GM12878 (cell line): ENCODE results near the gene COTL1. TPM values are rescaled to one million over a fixed set of nuclear protein-coding genes. Genes with fewer than 3 reads are reported as not detected.

ENCODE experiments used
- ATAC-seq: fragments of 200-7000 bp; cut with Tn5 transposase; 3 replicates; pipeline ENCODE4 v1.9.1; 2020; ENCODE audit warnings: mild to moderate bottlenecking, moderate library complexity
- BruUV-seq: library from RNA; stranded (reverse); fragments of 400-500 nt; replicated peaks from 2 replicates; lab custom pipeline; 2021; lab: Mats Ljungman, UMichigan
- CTCF ChIA-PET: fragments of 300-600 bp; sonication (Branson Sonifier 250); formaldehyde crosslinking; extraction: SDS; loops from one replicate; lab custom pipeline; 2021; ENCODE audit warnings: inconsistent platforms; lab: Yijun Ruan, JAX
- POLR2A ChIA-PET: fragments of 350-600 bp; formaldehyde crosslinking; extraction: SDS; loops from one replicate; lab custom pipeline; 2021; ENCODE audit warnings: inconsistent platforms; lab: Charles Lee
- RAD21 ChIA-PET: fragments of 300-600 bp; sonication (Branson Sonifier 250); formaldehyde crosslinking; loops from one replicate; lab custom pipeline; 2023; ENCODE audit warnings: antibody characterized with exemption; ENCODE audit not compliant: unreplicated experiment; lab: Charles Lee
- SMC1A ChIA-PET: fragments of 300-600 bp; sonication (Branson Sonifier 250); formaldehyde crosslinking; loops from one replicate; lab custom pipeline; 2023; ENCODE audit not compliant: unreplicated experiment, uncharacterized antibody; lab: Charles Lee
- DNase-seq: peaks from one replicate; pipeline ENCODE4 v3.0.0-alpha.2; 2011; ENCODE audit warnings: low read depth, low spot score
- FAIRE-seq: peaks from 3 replicates; lab custom pipeline; 2011; peaks lifted over from hg19 to GRCh38; lab: Jason Lieb, UNC
- H2AFZ ChIP-seq: 2 replicates; pipeline ENCODE4 v1.6.0; 2011; ENCODE audit warnings: low read depth, low read length, control low read depth; ENCODE audit not compliant: control insufficient read depth
- H3K27ac ChIP-seq: 2 replicates; pipeline ENCODE4 v1.5.1; 2011; ENCODE audit warnings: control low read depth; ENCODE audit not compliant: control insufficient read depth, insufficient read depth
- H3K27me3 ChIP-seq, 2 experiments: replicated peaks in 1 of 2; 2 replicates each; pipeline versions ENCODE4 v1.6.0 to v1.6.1; 2011; ENCODE audit warnings: low read length in 1 of 2; ENCODE audit not compliant: control insufficient read depth in 2 of 2, insufficient read depth in 2 of 2
- H3K36me3 ChIP-seq, 2 experiments: 2 replicates each; pipeline ENCODE4 v1.5.1; 2011; ENCODE audit warnings: low read length in 1 of 2; ENCODE audit not compliant: control insufficient read depth in 2 of 2, insufficient read depth in 2 of 2
- H3K4me1 ChIP-seq: 2 replicates; pipeline ENCODE4 v1.6.1; 2011; ENCODE audit warnings: mild to moderate bottlenecking, low read length, moderate library complexity, mixed read lengths; ENCODE audit not compliant: control insufficient read depth, insufficient read depth
- H3K4me2 ChIP-seq: 2 replicates; pipeline ENCODE4 v1.6.0; 2011; ENCODE audit warnings: control low read depth; ENCODE audit not compliant: control insufficient read depth, insufficient read depth
- H3K4me3 ChIP-seq: fragments of 200-600 bp; sonication (generic); 2 replicates; pipeline ENCODE4 v1.5.1; 2016
- H3K79me2 ChIP-seq: 2 replicates; pipeline ENCODE4 v1.6.0; 2011; ENCODE audit warnings: low read length; ENCODE audit not compliant: control insufficient read depth, insufficient read depth
- H3K9ac ChIP-seq: 2 replicates; pipeline ENCODE4 v1.8.0; 2011; ENCODE audit warnings: low read length, control low read depth, mixed read lengths; ENCODE audit not compliant: control insufficient read depth, insufficient read depth
- H3K9me3 ChIP-seq: replicated peaks from 3 replicates; pipeline ENCODE4 v1.5.1; 2011; ENCODE audit warnings: mild to moderate bottlenecking, low read length; ENCODE audit not compliant: control insufficient read depth, insufficient read depth
- H4K20me1 ChIP-seq: 2 replicates; pipeline ENCODE4 v1.6.0; 2011; ENCODE audit not compliant: control insufficient read depth, insufficient read depth
- ATF2 ChIP-seq: IDR thresholded peaks from 2 replicates; pipeline ENCODE4 v1.6.1; 2012; ENCODE audit warnings: low read length, inconsistent platforms
- CEBPB ChIP-seq, 2 experiments: fragments of 150-350 bp in 1 of 2; IDR thresholded peaks; 2 replicates each; pipeline ENCODE4 v1.6.1; 2012 to 2014; ENCODE audit warnings: low read depth in 2 of 2, low read length in 2 of 2, borderline replicate concordance in 1 of 2, inconsistent platforms in 1 of 2
- CHD1 ChIP-seq: IDR thresholded peaks from 2 replicates; pipeline ENCODE4 v1.6.1; 2012; ENCODE audit warnings: low read depth, low read length, improper control_type of control experiment
- CREB1 ChIP-seq: IDR thresholded peaks from 2 replicates; pipeline ENCODE4 v1.6.1; 2012; ENCODE audit warnings: low read depth, mild to moderate bottlenecking, inconsistent platforms
- EED ChIP-seq: sonication (generic); IDR thresholded peaks from 2 replicates; pipeline ENCODE4 v1.6.1; 2016; ENCODE audit warnings: antibody characterized with exemption, low read depth
- EP300 ChIP-seq, 2 experiments: fragments of 150-350 bp in 1 of 2; IDR thresholded peaks; 2 replicates each; pipeline ENCODE4 v1.6.1; 2011 to 2012; ENCODE audit warnings: low read depth in 2 of 2, low read length in 2 of 2, borderline replicate concordance in 1 of 2, improper control_type of control experiment in 1 of 2, inconsistent platforms in 1 of 2; ENCODE audit not compliant: control insufficient read depth in 1 of 2
- FOS ChIP-seq: IDR thresholded peaks from 3 replicates; pipeline ENCODE4 v1.6.1; 2011; ENCODE audit warnings: borderline replicate concordance; ENCODE audit not compliant: insufficient read length; ENCODE audit errors: extremely low read depth
- FOXK2 ChIP-seq: fragments of 450-650 bp; IDR thresholded peaks from 2 replicates; pipeline ENCODE4 v1.6.1; 2017; ENCODE audit warnings: mild to moderate bottlenecking, moderate library complexity
- HCFC1 ChIP-seq: fragments of 150-350 bp; IDR thresholded peaks from 2 replicates; pipeline ENCODE4 v1.6.1; 2014; ENCODE audit warnings: low read length
- IRF5 ChIP-seq: fragments of 450-650 bp; IDR thresholded peaks from 2 replicates; pipeline ENCODE4 v1.6.1; 2017; ENCODE audit warnings: borderline replicate concordance
- JUNB ChIP-seq: IDR thresholded peaks from 2 replicates; pipeline ENCODE4 v1.6.1; 2016; ENCODE audit warnings: antibody characterized with exemption, mild to moderate bottlenecking
- MTA2 ChIP-seq: fragments of 450-650 bp; IDR thresholded peaks from 2 replicates; pipeline ENCODE4 v1.6.1; 2016; ENCODE audit warnings: low read depth, mild to moderate bottlenecking, moderate library complexity
- NKRF ChIP-seq: fragments of 450-650 bp; conservative IDR thresholded peaks from 2 replicates; pipeline ENCODE4 v1.6.1; 2017; ENCODE audit warnings: mild to moderate bottlenecking, moderate library complexity
- NR2F1 ChIP-seq: fragments of 450-650 bp; conservative IDR thresholded peaks from 2 replicates; pipeline ENCODE4 v1.6.1; 2017; ENCODE audit warnings: mild to moderate bottlenecking
- NRF1 ChIP-seq: conservative IDR thresholded peaks from 2 replicates; pipeline ENCODE4 v1.6.1; 2011; ENCODE audit warnings: mild to moderate bottlenecking, low read depth, low read length, improper control_type of control experiment
- PAX5 ChIP-seq: IDR thresholded peaks from 2 replicates; pipeline ENCODE4 v1.6.1; 2011; ENCODE audit warnings: low read depth, low read length, borderline replicate concordance
- RCOR1 ChIP-seq: conservative IDR thresholded peaks from 2 replicates; pipeline ENCODE4 v1.6.1; 2012; ENCODE audit warnings: low read depth, low read length, improper control_type of control experiment
- SREBF1 ChIP-seq: IDR thresholded peaks from 2 replicates; pipeline ENCODE4 v1.6.1; 2012; ENCODE audit warnings: mild to moderate bottlenecking, low read length
- SREBF2 ChIP-seq: IDR thresholded peaks from 2 replicates; pipeline ENCODE4 v1.6.1; 2012; ENCODE audit warnings: mild to moderate bottlenecking, low read length
- TARDBP ChIP-seq: IDR thresholded peaks from 2 replicates; pipeline ENCODE4 v1.6.1; 2016; ENCODE audit warnings: borderline replicate concordance
- TCF12 ChIP-seq: IDR thresholded peaks from 2 replicates; pipeline ENCODE4 v1.6.1; 2011; ENCODE audit warnings: low read depth, mild to moderate bottlenecking, low read length
- YY1 ChIP-seq: IDR thresholded peaks from 2 replicates; pipeline ENCODE4 v1.6.1; 2011; ENCODE audit warnings: low read depth, mild to moderate bottlenecking, low read length
- whole genome bisulfite sequencing: methylation state at CpG from one replicate; pipeline ENCODE4 v1.1.6; 2016; ENCODE audit warnings: low lambda C conversion rate; ENCODE audit not compliant: insufficient replicate concordance, insufficient coverage; ENCODE audit errors: missing lambda C conversion rate; 5-methylcytosine and 5-hydroxymethylcytosine counted together
- in situ Hi-C: fragments of 300-500 bp; cut with MboI; formaldehyde crosslinking; loops from 9 replicates; pipeline ENCODE4 v1.14.3; 2018; ENCODE audit warnings: mixed read lengths
- intact Hi-C: fragments of 100-400 bp; cut with micrococcal nuclease; formaldehyde crosslinking; loops from one replicate; pipeline ENCODE4 v1.14.2; 2022; ENCODE audit not compliant: unreplicated experiment
- polyA plus RNA-seq, 11 experiments: library from polyadenylated mRNA; depleted of rRNA in 4 of 11; unstranded in 6 of 11; stranded (reverse) in 5 of 11; fragments of >200 nt; fragmentation: Nextera tagmentation in 4 of 11; fragmentation: Illumina TruSeq in 1 of 11; extraction: Ambion mirVana in 4 of 11; extraction: Trizol in 1 of 11; gene quantifications; 1 replicate in 1 of 11; 2 replicates in 10 of 11; pipeline versions ENCODE4 v1.2.1 to v1.2.3, GENCODE V29; 2011 to 2016; ENCODE audit warnings: inconsistent platforms in 2 of 11, missing spikeins in 2 of 11, low read depth in 1 of 11
- total RNA-seq, 4 experiments: library from RNA; depleted of rRNA in 3 of 4; stranded (reverse); fragments of >200 nt in 3 of 4; fragmentation: Illumina TruSeq in 1 of 4; extraction: Trizol in 1 of 4; gene quantifications; 2 replicates each; pipeline versions ENCODE4 v1.2.1 to v1.2.3, GENCODE V29; 2013 to 2021

COTL1 gene
- total and polyA plus RNA-seq, 10 of the 15 experiments (the other 5 are each of a cell fraction or from before 2014, with no cell fraction given), result 140 to 894 (median 330) TPM

GRCh38 chr16:84607694-84608093 lies 10.2 kb downstream of the COTL1 start:
- H3K36me3 ChIP-seq, result peaks cover 10 to 20% of the 10 kb centered on the region in 2 experiments; a peak in 3 of 4 replicates
- no peaks in the 10 kb centered on the region for H3K27me3 ChIP-seq
- peak overlapping the region; percentile 92 for H3K4me2 ChIP-seq
- no peaks in the 10 kb centered on the region for H4K20me1 ChIP-seq
- WGBS, result 4% methylated on average over 7 of the region's 7 CpGs
- FAIRE-seq (peak; percentile 88), ATAC-seq (peak; percentile 62), DNase-seq (no peak)
- ChIA-PET POLR2A (interaction anchor here (0.6 to 16.2 kb wide), 10 partner anchors 7 to 319 kb away, joined by 3 to 214 read pairs (median 5); partner anchors contain the start of gene COTL1), RAD21 (interaction anchor here (2.9 to 13.6 kb wide), 3 partner anchors 10 to 14 kb away, joined by 11 to 224 read pairs (median 22); partner anchors contain the start of gene COTL1), CTCF (interaction anchor here (0.6 to 2.7 kb wide), 7 partner anchors 8 to 860 kb away, joined by 3 to 9 read pairs (median 5); no protein-coding TSS in a partner anchor), SMC1A (interaction anchor here (0.7 to 13.9 kb wide), 5 partner anchors 9 to 97 kb away, joined by 3 to 229 read pairs (median 4); partner anchors contain the start of gene COTL1)
- H3K9me3 ChIP-seq, result peaks cover 11% of the 10 kb centered on the region; the same call in 2 of the 3 replicates
- peak overlapping the region; percentile 63 for H3K27ac ChIP-seq
- H3K79me2 ChIP-seq, result peaks cover 93% of the 10 kb centered on the region
- H3K4me3 ChIP-seq, result peak overlapping the region; percentile 43
- in situ Hi-C loops (loop anchor here (10.0 to 25.0 kb wide), 2 partner anchors 653 to 955 kb away; partner anchors contain the start of gene OSGIN1), intact Hi-C loops (no loop called here)
- H3K9ac ChIP-seq, result peak overlapping the region; percentile 55
- H2AFZ ChIP-seq, result no peak overlapping the region
- no TSS peak for BruUV-seq
- H3K4me1 ChIP-seq, result peaks cover 60% of the 10 kb centered on the region
- TF ChIP-seq YY1 (no peak), SREBF1 (no peak), CEBPB (IDR thresholded peaks at IDR 0.05; ENCODE audit: borderline replicate concordance in 1 of 2, low read depth in 2 of 2, low read length in 2 of 2) (no peak), IRF5 (no peak), NKRF (no peak), EED (peak; percentile 80), NR2F1 (peak; percentile 59), CHD1 (no peak), ATF2 (no peak), RCOR1 (no peak), FOS (no peak), TCF12 (no peak), HCFC1 (no peak), EP300 (IDR thresholded peaks at IDR 0.05; ENCODE audit: borderline replicate concordance in 1 of 2, control insufficient read depth in 1 of 2, low read depth in 2 of 2, low read length in 2 of 2) (peak; percentile 47 to 54; a peak in 2 of 4 replicates), SREBF2 (no peak), PAX5 (0 out of 2 replicates have a peak, but pooled peaks have one; percentile 50), JUNB (no peak), NRF1 (no peak), TARDBP (no peak), CREB1 (no peak), MTA2 (peak; percentile 30; the same call in 1 of the 2 replicates), FOXK2 (no peak)
